ENCODE results near the gene RASGRP1. TPM values are rescaled to one million over a fixed set of nuclear protein-coding genes. Genes with fewer than 3 reads are reported as not detected.

The RASGRP1 gene
- total RNA-seq, 1 experiment from 2014 or later: 0.51 TPM

- POLR2A ChIA-PET: no interaction called here
- BruUV-seq (replicated peaks): no TSS peak
- DNase-seq (ENCODE audit: low read depth, low spot score): no peak
These were observed 82.0 kb downstream of the RASGRP1 start for GRCh38 chr15:38482572-38482971.

GRCh38 chr15:38481761-38482160 lies 82.9 kb downstream of the RASGRP1 start:
- CTCF ChIA-PET: no interaction called here
- Histone ChIP-seq H3K36me3 (ENCODE audit: control insufficient read depth, insufficient read depth, low read length) (peaks cover 10% of the 10 kb centered on the region; the same call in 1 of the 2 replicates), H3K27me3 (ENCODE audit: control insufficient read depth, insufficient read depth, low read length) (no peaks in the 10 kb centered on the region), H3K4me1 (ENCODE audit: control insufficient read depth, insufficient read depth, low read length) (no peaks in the 10 kb centered on the region), H3K4me3 (ENCODE audit: low read depth in 2 of 2, low read length in 2 of 2) (no peak overlapping the region), H3K9me3 (ENCODE audit: control insufficient read depth, insufficient read depth, low read depth, low read length) (no peaks in the 10 kb centered on the region), H3K27ac (ENCODE audit: low read length) (no peak overlapping the region)
- ATAC-seq (no peak), DNase-seq (ENCODE audit: low read depth, low spot score) (no peak)
- in situ Hi-C loops (cut with HindIII; ENCODE audit: low pct_unique_long_range_greater_than_20kb, low sequenced_read_pairs) (no loop called here), intact Hi-C loops (cut with micrococcal nuclease; ENCODE audit: unreplicated experiment) (no loop called here)
- POLR2A ChIA-PET: no interaction called here
- no peak for TF ChIP-seq REST (IDR thresholded peaks at IDR 0.05; ENCODE audit: insufficient read depth in 1 of 2, low read depth in 2 of 2, low read length in 1 of 2)
- no peak for TF ChIP-seq POLR2AphosphoS5 (IDR thresholded peaks at IDR 0.05; ENCODE audit: low read depth, low read length)
- BruUV-seq (replicated peaks): no TSS peak

More at GRCh38 chr15:38482572-38482971, 82.0 kb downstream of the RASGRP1 start:
- intact Hi-C loops (cut with micrococcal nuclease; ENCODE audit: unreplicated experiment): no loop called here
- in situ Hi-C loops (cut with HindIII; ENCODE audit: low pct_unique_long_range_greater_than_20kb, low sequenced_read_pairs): no loop called here
- Histone ChIP-seq H3K27me3 (ENCODE audit: control insufficient read depth, insufficient read depth, low read length) (no peaks in the 10 kb centered on the region), H3K4me1 (ENCODE audit: control insufficient read depth, insufficient read depth, low read length) (no peaks in the 10 kb centered on the region), H3K27ac (ENCODE audit: low read length) (no peak overlapping the region), H3K36me3 (ENCODE audit: control insufficient read depth, insufficient read depth, low read length) (peaks cover 10% of the 10 kb centered on the region; the same call in 1 of the 2 replicates), H3K4me3 (ENCODE audit: low read depth in 2 of 2, low read length in 2 of 2) (no peak overlapping the region), H3K9me3 (ENCODE audit: control insufficient read depth, insufficient read depth, low read depth, low read length) (no peaks in the 10 kb centered on the region)
- CTCF ChIA-PET: interaction anchor here (0.6 kb wide), 1 partner anchor 1116 kb away, joined by 3 read pairs; no protein-coding TSS in a partner anchor
- ATAC-seq: no peak
- no peak for TF ChIP-seq SIN3A (IDR thresholded peaks at IDR 0.05; ENCODE audit: borderline replicate concordance, insufficient read depth, low read depth, low read length)
- no peak for TF ChIP-seq POLR2AphosphoS5 (IDR thresholded peaks at IDR 0.05; ENCODE audit: low read depth, low read length)
- TF ChIP-seq REST (IDR thresholded peaks at IDR 0.05; ENCODE audit: insufficient read depth in 1 of 2, low read depth in 2 of 2, low read length in 1 of 2): no peak
- TF ChIP-seq TCF7L2 (IDR thresholded peaks at IDR 0.05; ENCODE audit: low read depth, low read length): no peak
- no peak for TF ChIP-seq CTCF (IDR thresholded peaks at IDR 0.05)
